NCI-H128 (cell line): Measurements from ENCODE around the gene SYNE2.
"Not testable (repeated sequence)": the region's sequence is repeated elsewhere in the genome, so short reads cannot be mapped to it uniquely, and the experiment has no call there.

Experiments used
- DNase-seq: peaks from one replicate; lab custom pipeline; 2025; ENCODE audit not compliant: unreplicated experiment; lab: John Stamatoyannopoulos, UW

The SYNE2 gene

GRCh38 chr14:64186231-64187129 is 333.7 kb downstream of the SYNE2 start:
- DNase-seq = no peak

DNA sequence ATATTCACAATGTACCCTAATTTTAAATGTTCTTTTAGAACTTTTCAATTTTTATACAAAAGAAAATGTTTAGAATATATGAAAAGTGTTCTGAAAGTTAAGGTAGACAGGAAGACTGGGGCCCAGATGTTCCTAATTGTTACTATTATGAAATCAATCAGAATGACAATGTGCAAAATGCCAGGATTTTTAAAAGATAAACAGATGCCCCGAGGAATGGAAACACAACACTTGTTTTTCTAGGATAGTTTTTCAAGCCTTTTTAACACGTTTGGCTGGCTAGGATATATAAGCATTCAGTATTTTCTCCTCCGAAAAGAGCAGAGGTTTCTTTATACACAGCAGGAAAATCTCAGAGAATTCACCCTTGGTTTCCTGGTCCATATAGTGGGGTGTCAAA is 334.5 kb downstream of the SYNE2 start:
- DNase-seq = no peak

GRCh38 chr14:64190974-64191502 is 338.2 kb downstream of the SYNE2 start:
- DNase-seq = no peak

DNA sequence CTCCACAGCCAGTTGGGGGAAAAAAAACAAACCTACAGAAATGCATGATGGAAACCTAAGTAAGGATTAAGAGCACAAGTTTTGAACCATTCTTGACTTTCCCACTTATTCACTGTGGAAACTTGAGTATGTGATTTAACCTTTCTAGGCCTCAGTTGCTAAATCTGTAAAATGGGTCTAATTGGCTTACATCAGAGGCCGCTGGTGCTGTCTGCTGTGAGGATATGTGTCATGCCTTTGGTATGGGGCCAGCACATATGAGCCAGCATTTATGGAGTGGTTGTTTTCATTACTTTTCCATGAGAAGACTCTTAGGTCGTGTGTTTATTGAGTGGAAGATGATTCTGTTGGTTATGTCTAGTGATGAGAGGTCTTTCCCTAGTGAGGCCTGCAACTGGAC is 339.0 kb downstream of the SYNE2 start:
- DNase-seq = no peak

DNA sequence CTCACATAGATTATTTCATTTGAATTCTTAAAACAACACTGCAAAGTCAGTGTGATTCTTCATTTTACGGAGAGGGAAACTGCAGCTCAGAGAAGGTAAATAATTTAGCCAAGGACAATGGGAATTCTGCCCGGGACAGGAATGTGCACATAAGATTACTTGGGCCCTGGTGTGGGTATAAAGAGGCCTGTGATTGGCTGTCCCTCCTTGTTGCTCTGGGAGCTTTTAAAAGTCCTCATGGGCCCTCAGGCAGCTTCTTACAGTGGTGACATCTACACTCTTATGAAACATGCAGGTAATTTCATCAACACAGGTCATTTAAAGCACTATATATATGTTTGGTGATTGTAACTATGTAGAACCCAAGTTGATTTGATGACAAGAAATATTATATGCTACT is 341.0 kb downstream of the SYNE2 start:
- no peak for DNase-seq

GRCh38 chr14:64194404-64194803 is 341.6 kb downstream of the SYNE2 start:
- DNase-seq = no peak

DNA sequence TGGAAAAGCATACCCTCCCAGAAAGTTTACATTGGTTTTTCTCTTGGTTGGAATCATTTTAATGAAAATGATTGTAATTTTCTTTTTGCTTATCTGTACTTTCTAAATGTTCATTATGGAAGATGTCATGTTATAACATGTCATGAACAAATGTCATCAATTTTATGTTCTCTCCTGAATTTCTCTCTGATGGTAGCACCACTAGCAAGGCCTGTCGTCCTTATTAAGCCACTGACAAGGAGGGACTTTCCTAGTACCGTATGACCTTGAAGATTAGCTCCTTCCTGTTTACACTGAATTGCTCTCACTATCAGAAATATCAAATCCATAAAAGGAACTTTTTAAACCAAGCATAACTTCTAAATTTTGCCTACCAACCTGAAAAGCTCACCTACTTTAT is 342.4 kb downstream of the SYNE2 start:
- DNase-seq = no peak

GRCh38 chr14:64196056-64196455 is 343.3 kb downstream of the SYNE2 start:
- no peak for DNase-seq

DNA sequence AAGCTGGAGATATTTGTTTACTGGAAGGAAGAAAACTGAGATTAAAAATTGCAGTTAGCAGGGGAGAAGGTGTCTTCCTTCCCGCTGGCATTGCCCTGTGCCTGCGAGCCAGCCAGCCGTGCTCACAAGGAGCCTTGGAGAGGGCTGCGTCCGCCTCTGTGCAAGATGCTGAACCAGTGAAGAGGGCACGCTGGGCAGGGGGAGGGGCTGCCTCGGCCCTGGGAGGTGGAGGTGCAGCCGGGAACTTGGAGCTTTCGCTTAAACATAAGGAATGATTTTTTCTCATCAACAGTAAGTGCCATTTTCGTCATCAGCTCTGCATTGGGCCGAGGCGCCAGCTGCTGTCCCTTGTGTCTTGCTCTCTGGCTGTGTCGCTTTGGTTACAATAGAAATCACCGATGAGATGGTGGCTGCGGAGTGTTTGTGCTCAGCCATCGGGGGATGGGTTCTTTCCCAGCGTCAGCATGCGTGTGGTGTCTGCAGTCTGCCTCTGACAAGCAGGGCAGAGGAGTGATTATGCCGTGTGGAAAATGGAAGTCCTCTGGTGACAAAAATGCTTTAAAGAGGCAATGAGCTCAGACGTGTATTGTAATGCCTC is 344.1 kb downstream of the SYNE2 start:
- DNase-seq = peak; percentile 57

GRCh38 chr14:64197996-64198395 is 345.2 kb downstream of the SYNE2 start:
- no peak for DNase-seq

GRCh38 chr14:64198486-64198885 is 345.7 kb downstream of the SYNE2 start:
- DNase-seq = no peak

- DNase-seq = no peak
Observed at GRCh38 chr14:64200170-64200569, 347.4 kb downstream of the SYNE2 start.

- DNase-seq = no peak
Observed at GRCh38 chr14:64201296-64201695, 348.5 kb downstream of the SYNE2 start.

DNA sequence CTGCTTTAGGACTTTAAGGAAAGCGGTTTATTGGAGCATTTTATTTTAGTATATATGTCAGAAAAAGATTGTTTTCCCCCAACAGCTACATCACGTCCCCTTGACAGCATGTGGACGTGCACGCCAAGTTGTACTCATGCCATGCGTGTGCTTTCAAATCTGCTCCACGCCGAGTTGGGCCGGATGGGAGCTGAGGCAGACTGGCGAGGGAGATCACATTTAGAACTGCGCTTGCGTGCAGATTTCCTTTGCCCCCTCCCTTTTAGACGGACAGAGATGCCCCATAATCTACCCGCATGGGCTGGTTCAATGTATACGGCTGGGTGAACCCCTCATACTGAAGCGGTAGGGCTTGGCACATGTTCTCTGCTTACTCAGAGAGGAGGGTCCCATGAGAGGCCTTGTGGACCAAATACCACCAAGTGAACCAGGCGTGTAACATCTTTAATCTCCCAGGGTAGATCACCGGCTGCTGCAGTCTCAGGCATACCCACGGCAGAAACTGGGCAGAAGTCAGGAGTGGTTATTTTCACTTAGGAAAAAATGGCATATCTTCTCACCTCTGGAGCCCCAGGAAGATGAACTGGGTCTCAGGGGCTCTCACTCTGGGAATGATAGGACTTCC is 349.2 kb downstream of the SYNE2 start:
- no peak for DNase-seq

- no peak for DNase-seq
Observed at GRCh38 chr14:64202716-64203115, 349.9 kb downstream of the SYNE2 start.

- DNase-seq = no peak
Observed at GRCh38 chr14:64203366-64204006, 350.7 kb downstream of the SYNE2 start.

GRCh38 chr14:64208261-64208660 is 355.5 kb downstream of the SYNE2 start:
- DNase-seq = no peak

- no peak for DNase-seq
Observed at GRCh38 chr14:64208981-64209380, 356.2 kb downstream of the SYNE2 start.

DNA sequence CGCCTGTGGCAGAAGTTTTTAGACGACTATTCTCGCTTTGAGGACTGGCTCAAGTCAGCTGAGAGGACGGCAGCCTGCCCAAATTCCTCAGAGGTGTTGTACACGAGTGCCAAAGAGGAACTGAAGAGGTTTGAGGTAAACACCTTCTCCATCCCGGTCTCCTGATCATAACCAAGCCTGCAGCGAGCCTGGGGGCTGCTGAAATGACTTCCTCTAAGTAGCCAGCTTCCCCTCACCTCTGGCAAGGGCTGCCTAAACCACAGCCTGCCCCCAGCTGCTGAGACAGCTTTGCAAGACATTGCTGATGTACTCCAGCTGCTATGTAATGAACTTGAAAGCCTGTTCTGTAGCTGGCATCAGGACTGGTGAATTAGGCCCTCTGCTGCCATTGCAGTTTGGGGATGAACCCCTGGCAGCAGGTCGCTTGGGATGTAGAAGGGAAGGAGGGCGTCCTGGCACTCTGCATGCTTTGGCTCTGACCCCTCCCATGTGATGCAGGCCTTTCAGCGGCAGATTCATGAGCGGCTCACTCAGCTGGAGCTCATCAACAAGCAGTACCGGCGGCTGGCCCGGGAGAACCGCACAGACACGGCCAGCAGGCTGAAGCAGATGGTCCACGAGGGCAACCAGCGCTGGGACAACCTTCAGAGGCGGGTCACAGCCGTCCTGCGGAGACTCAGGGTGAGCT is 356.8 kb downstream of the SYNE2 start:
- DNase-seq = no peak

DNA sequence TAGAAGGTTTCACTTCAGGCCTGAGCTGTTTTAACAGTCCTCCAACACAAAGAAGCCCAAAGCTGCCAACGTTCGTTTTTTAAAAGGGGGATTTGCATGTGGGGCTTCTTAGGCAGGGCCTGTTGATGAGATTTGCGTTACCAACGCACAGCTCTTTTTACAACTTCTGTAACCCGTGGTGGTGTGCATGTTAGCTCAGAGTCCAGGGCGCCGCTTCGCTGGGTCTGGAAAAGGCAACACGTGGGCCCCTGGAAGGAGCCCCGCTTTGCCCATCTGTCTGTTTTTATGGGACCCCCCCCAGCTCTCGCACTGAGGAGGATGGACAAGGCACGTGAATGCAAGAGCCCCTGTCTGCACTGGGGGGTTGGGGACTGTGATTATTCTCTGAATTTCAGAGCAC is 357.4 kb downstream of the SYNE2 start:
- DNase-seq = no peak

DNA sequence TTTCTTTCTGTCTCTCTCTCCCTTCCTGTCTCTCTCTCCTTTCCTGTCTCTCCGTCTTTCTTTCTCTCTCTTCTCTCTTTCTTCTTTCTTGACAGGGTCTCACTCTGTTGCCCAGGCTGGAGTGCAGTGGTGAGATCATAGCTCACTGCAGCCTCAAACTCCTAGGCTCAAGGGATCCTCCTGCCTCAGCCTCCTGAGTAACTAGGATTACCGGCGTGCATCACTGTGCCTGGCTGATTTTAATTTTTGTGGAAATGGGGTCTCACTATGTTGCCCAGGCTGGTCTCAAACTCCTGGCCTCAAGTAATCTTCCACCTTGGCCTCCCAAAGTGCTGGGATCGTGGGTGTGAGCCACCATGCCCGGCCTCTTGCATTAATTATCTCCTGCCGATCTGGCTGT is 358.1 kb downstream of the SYNE2 start:
- not testable (repeated sequence) for DNase-seq
